DOHH2 (cell line): ENCODE results near the gene PIGBOS1.

ENCODE experiments used
- CTCF ChIP-seq: fragments of 200-600 bp; sonication (generic); IDR thresholded peaks from one replicate; pipeline ENCODE4 v1.5.1; 2014; ENCODE audit warnings: antibody characterized with exemption, mild to moderate bottlenecking, low read depth, low read length; ENCODE audit not compliant: poor library complexity, severe bottlenecking
- EZH2phosphoT487 ChIP-seq: fragments of 200-600 bp; sonication (generic); IDR thresholded peaks from 2 replicates; pipeline ENCODE4 v1.6.1; 2017; ENCODE audit warnings: borderline replicate concordance, mild to moderate bottlenecking, antibody characterized with exemption, low read length, moderate library complexity, mixed read lengths

GRCh38 chr15:55344206-55344605, 25.3 kb upstream of the PIGBOS1 start:
- TF ChIP-seq CTCF (no peak), EZH2phosphoT487 (no peak)
